DND-41 (cell line): ENCODE data around the gene THUMPD3.

ENCODE experiments used
- EZH2 ChIP-seq: IDR thresholded peaks from 3 replicates; pipeline ENCODE4 v1.6.1; 2012; ENCODE audit warnings: borderline replicate concordance, low read depth, mild to moderate bottlenecking, moderate library complexity, low read length, inconsistent platforms; ENCODE audit not compliant: severe bottlenecking
- TF ChIP-seq, protein P1 (sequence below): IDR thresholded peaks from 2 replicates; pipeline ENCODE4 v1.5.1; 2012; ENCODE audit warnings: borderline replicate concordance, low read length, moderate library complexity, mild to moderate bottlenecking; ENCODE audit not compliant: poor library complexity, severe bottlenecking; ENCODE audit errors: extremely low read depth

- TF ChIP-seq, protein P1, sequence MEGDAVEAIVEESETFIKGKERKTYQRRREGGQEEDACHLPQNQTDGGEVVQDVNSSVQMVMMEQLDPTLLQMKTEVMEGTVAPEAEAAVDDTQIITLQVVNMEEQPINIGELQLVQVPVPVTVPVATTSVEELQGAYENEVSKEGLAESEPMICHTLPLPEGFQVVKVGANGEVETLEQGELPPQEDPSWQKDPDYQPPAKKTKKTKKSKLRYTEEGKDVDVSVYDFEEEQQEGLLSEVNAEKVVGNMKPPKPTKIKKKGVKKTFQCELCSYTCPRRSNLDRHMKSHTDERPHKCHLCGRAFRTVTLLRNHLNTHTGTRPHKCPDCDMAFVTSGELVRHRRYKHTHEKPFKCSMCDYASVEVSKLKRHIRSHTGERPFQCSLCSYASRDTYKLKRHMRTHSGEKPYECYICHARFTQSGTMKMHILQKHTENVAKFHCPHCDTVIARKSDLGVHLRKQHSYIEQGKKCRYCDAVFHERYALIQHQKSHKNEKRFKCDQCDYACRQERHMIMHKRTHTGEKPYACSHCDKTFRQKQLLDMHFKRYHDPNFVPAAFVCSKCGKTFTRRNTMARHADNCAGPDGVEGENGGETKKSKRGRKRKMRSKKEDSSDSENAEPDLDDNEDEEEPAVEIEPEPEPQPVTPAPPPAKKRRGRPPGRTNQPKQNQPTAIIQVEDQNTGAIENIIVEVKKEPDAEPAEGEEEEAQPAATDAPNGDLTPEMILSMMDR = no peak
- TF ChIP-seq EZH2 = no peak
Measured at GRCh38 chr3:9322780-9323179, 40.1 kb upstream of the THUMPD3 start.
